Stimulated activated naive CD8-positive, alpha-beta T cell treated with anti-CD3 and anti-CD28 coated beads, Interleukin-15, Interleukin-2, amounts not matched to agents 100 ng/mL and 50 ng/mL, for 24 hours (primary cell): ENCODE results near the gene NPAS2.

Experiments
- H3K27ac Mint-ChIP-seq: one replicate; pipeline ENCODE4 v1.8.0; 2021; ENCODE audit warnings: mild to moderate bottlenecking, mixed read lengths
- H3K27me3 Mint-ChIP-seq: one replicate; pipeline ENCODE4 v1.8.0; 2021; ENCODE audit warnings: mixed read lengths
- H3K36me3 Mint-ChIP-seq: one replicate; pipeline ENCODE4 v1.8.0; 2021; ENCODE audit warnings: low read depth, mixed read lengths
- H3K4me1 Mint-ChIP-seq: one replicate; pipeline ENCODE4 v1.8.0; 2021; ENCODE audit warnings: low read depth, mixed read lengths
- H3K4me3 Mint-ChIP-seq: one replicate; pipeline ENCODE4 v1.8.0; 2021; ENCODE audit warnings: mild to moderate bottlenecking, mixed read lengths
- H3K9me3 Mint-ChIP-seq: one replicate; pipeline ENCODE4 v1.8.0; 2021; ENCODE audit warnings: mixed read lengths

NPAS2 gene, protein sequence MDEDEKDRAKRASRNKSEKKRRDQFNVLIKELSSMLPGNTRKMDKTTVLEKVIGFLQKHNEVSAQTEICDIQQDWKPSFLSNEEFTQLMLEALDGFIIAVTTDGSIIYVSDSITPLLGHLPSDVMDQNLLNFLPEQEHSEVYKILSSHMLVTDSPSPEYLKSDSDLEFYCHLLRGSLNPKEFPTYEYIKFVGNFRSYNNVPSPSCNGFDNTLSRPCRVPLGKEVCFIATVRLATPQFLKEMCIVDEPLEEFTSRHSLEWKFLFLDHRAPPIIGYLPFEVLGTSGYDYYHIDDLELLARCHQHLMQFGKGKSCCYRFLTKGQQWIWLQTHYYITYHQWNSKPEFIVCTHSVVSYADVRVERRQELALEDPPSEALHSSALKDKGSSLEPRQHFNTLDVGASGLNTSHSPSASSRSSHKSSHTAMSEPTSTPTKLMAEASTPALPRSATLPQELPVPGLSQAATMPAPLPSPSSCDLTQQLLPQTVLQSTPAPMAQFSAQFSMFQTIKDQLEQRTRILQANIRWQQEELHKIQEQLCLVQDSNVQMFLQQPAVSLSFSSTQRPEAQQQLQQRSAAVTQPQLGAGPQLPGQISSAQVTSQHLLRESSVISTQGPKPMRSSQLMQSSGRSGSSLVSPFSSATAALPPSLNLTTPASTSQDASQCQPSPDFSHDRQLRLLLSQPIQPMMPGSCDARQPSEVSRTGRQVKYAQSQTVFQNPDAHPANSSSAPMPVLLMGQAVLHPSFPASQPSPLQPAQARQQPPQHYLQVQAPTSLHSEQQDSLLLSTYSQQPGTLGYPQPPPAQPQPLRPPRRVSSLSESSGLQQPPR

DNA sequence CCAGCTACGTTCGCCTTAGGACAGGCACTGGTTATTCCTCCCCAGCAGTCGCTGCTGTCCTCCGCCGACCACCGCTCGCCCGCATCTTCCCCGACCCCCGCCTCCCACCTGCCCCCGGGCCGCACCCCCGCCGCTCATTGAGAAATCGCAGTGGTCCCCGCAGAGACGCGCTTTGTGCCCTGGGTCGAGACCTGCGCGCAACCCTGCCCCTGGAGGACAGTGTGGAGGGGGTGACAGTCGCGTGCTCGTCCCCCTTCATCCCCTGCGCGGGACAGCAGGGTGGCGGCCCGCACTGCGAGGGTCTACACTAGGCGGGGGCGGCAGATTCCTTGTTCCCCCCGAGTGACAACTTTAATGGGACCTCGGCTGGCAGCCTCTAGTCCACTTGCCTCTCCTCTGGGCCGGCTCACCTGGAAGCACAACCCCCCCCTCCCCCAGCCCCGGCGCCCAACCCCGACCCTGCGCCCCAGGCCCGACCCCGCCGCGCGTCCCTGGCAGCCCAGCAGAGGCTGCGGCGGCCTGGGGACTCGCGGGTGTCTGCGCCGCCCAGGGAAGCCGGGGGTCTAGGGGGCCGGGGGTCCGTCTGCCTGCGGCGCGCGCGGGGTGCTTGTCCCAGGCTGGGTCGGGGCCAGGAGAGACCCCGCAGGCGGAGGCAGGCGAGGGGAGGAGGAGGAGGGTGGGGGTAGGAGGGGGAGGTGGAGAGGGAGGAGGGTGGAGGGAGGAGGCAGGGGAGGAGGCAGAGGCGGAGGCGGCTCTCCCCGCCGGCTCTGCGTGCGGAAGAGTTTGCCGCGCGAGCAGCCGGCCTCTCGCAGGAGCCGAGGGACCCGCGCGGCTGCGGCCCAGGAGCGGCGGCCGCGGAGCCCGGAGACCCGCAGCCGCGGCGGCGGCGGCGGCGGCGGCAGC is at the start of gene NPAS2:
Gene NPAS2, plus strand, starts transcription at position 770 of the 903 bp plus-strand sequence. CDS start 84,616 bp downstream, outside the sequence.
- H3K4me1 Mint-ChIP-seq, result peaks cover 17% of the 10 kb centered on the region
- H3K36me3 Mint-ChIP-seq, result no peaks in the 10 kb centered on the region
- peak within 1 kb of the TSS; percentile 41 for H3K27ac Mint-ChIP-seq
- H3K4me3 Mint-ChIP-seq, result peak within 1 kb of the TSS; percentile 75
- no peaks in the 10 kb centered on the region for H3K9me3 Mint-ChIP-seq
- peaks cover 49% of the 10 kb centered on the region for H3K27me3 Mint-ChIP-seq

DNA sequence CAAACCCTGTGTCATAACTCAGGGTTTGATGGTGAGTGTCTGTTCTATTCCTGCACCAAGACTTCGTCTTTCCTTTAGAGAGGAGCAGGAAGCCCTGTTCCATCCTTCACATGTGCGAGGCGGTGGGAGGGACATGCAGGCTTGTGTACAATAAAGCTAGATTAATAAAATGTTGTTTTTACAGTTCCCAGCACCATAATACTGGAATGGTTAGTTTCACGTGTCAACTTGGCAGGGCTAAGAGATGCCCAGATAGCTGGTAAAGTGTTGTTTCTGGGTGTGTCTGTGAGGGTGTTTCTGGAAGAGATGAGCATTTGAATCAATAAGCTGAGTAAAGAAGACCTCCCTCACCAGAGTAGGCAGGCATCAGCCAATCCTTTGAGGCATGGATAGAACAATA is 48.8 kb upstream of the NPAS2 start:
- no peak overlapping the region for H3K4me3 Mint-ChIP-seq
- H3K9me3 Mint-ChIP-seq, result no peaks in the 10 kb centered on the region
- no peaks in the 10 kb centered on the region for H3K36me3 Mint-ChIP-seq
- peaks cover 4% of the 10 kb centered on the region for H3K27me3 Mint-ChIP-seq
- H3K4me1 Mint-ChIP-seq, result no peaks in the 10 kb centered on the region
- H3K27ac Mint-ChIP-seq, result no peak overlapping the region

DNA sequence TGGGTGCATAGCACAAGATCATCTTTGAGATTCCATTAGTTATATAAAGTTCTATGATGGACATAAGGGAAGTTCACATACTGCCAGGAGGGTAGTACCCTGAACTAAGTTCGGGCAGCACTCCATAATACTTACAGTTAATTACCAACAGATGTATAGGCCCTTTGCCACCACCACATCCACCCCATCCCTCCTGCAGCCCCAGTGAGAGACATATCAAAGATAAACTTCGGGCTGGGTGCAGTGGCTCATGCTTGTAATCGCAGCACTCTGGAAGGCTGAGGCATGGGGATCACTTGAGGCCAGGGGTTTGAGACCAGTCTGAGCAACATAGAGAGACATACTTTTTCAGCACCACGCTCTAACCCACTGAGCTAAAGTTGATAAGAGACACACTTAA is 46.4 kb upstream of the NPAS2 start:
- Mint-ChIP-seq H3K27me3 (peaks cover 4% of the 10 kb centered on the region), H3K4me3 (no peak overlapping the region), H3K4me1 (no peaks in the 10 kb centered on the region), H3K27ac (no peak overlapping the region), H3K36me3 (no peaks in the 10 kb centered on the region), H3K9me3 (no peaks in the 10 kb centered on the region)

- no peaks in the 10 kb centered on the region for H3K9me3 Mint-ChIP-seq
- H3K4me3 Mint-ChIP-seq, result no peak overlapping the region
- peaks cover 4% of the 10 kb centered on the region for H3K27me3 Mint-ChIP-seq
- no peaks in the 10 kb centered on the region for H3K36me3 Mint-ChIP-seq
- H3K4me1 Mint-ChIP-seq, result no peaks in the 10 kb centered on the region
- H3K27ac Mint-ChIP-seq, result no peak overlapping the region
Measured at GRCh38 chr2:100776445-100776844, 43.5 kb upstream of the NPAS2 start.

DNA sequence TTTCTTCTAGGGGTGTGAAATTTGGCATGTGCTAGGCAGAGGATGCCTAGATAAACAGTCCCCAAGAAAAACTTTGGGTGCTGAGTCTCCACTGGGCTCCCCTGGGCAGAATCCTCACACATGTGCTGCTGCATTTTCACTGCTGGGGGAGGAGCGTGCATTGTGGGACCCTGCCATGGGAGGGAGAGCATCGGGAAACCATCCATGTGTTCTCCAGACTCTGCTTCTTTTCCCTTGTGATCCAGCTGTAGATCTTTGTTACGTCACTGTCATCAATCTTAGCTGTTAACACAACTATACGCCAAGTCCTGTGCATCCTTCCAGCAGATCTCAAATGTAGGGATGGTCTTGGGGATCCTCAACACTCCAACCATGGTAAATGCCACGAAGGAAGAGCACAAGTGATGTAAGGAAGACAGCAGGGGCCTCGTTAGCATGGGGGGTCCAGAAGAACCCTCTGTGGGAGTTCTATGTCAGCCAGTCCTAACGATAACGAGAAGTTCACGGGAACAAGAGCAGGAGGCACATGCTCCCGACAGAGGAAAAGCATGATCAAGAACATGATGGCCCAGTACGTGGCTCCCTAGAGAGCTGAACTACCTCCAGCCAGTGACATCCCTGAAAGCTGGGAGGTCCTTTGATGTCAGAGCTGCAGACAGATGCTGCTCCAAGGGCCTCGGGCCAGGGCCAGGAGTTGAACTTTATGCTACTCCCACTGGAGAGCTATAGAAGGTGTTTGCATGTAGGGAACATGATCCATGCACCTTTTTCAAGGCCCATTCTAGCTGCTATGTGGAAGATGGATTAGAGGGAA is 41.1 kb upstream of the NPAS2 start:
- H3K4me3 Mint-ChIP-seq, result no peak overlapping the region
- H3K4me1 Mint-ChIP-seq, result no peaks in the 10 kb centered on the region
- no peaks in the 10 kb centered on the region for H3K9me3 Mint-ChIP-seq
- H3K36me3 Mint-ChIP-seq, result no peaks in the 10 kb centered on the region
- H3K27ac Mint-ChIP-seq, result no peak overlapping the region
- H3K27me3 Mint-ChIP-seq, result no peaks in the 10 kb centered on the region

- H3K4me1 Mint-ChIP-seq, result no peaks in the 10 kb centered on the region
- no peak overlapping the region for H3K27ac Mint-ChIP-seq
- no peaks in the 10 kb centered on the region for H3K36me3 Mint-ChIP-seq
- no peak overlapping the region for H3K4me3 Mint-ChIP-seq
- no peaks in the 10 kb centered on the region for H3K9me3 Mint-ChIP-seq
- H3K27me3 Mint-ChIP-seq, result no peaks in the 10 kb centered on the region
Measured at GRCh38 chr2:100779908-100780202, 40.1 kb upstream of the NPAS2 start.

DNA sequence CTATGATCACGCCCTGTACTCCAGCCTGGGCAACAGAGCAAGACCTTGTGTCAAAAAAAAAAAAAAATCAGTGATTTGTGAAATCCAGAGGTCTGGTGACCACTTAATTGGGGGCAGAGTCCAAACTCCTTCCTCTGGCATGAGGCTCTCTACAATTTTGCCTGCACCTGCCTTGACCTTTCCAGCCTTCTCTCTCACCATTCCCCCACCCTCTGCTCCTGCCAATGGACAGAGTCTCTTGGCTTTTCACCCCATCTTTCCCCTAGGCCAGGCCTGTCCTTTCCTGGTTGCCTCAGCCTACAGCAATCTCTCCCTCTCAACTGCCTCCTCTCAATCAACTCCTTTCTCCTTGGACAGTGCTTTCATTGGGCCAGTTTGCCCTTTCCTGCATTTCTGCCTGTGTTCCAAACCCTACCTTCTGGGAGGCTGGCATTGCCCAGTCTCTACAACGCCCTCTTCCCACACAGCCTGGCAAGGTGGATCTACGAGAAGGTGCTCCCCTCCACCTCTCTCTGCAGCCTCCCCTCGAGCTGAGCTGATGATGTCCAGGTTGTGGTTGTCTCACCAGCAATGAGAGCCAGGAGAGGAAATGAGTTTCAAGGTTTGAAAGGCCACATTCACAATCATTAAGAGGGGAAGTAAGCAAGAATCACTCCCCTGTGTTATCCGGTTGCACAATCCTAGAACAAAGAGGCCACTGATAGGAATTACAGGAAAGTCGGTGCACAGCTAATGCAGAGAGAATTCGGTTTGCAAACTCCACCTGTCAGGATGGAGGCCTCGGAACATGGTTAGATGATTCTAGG is 39.5 kb upstream of the NPAS2 start:
- Mint-ChIP-seq H3K9me3 (no peaks in the 10 kb centered on the region), H3K27ac (no peak overlapping the region), H3K36me3 (no peaks in the 10 kb centered on the region), H3K4me1 (no peaks in the 10 kb centered on the region), H3K27me3 (no peaks in the 10 kb centered on the region), H3K4me3 (no peak overlapping the region)

GRCh38 chr2:100781009-100781325 is 39.0 kb upstream of the NPAS2 start:
- H3K36me3 Mint-ChIP-seq, result no peaks in the 10 kb centered on the region
- H3K4me1 Mint-ChIP-seq, result no peaks in the 10 kb centered on the region
- H3K4me3 Mint-ChIP-seq, result no peak overlapping the region
- H3K9me3 Mint-ChIP-seq, result no peaks in the 10 kb centered on the region
- H3K27ac Mint-ChIP-seq, result no peak overlapping the region
- H3K27me3 Mint-ChIP-seq, result no peaks in the 10 kb centered on the region

- Mint-ChIP-seq H3K36me3 (no peaks in the 10 kb centered on the region), H3K9me3 (no peaks in the 10 kb centered on the region), H3K4me3 (no peak overlapping the region), H3K27ac (no peak overlapping the region), H3K27me3 (no peaks in the 10 kb centered on the region), H3K4me1 (no peaks in the 10 kb centered on the region)
Measured at GRCh38 chr2:100781523-100782379, 38.2 kb upstream of the NPAS2 start.

DNA sequence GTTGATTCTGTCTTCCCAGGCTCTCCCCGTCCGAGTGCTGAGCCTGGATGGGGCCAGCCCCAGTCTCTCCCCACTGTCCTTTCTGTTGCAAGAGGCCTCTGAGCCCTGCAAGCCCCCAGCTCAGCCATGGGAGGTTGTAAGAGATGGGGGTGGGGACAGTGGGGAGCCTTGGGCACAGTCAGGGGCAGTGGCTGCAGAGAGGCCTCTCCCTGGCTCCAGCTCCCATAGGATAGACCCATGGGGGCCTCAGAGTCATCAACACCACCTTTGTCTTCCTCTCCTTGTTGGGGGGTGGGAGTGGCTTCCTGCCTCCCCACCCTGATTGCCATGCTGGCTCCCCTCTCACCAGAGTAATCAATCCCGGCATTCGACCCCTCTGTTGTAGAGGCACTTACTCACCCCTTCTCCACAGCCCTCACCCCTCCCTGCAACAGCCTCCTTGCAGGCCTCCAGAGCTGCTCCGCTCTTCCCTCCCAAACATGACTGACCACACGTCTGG is 37.5 kb upstream of the NPAS2 start:
- H3K36me3 Mint-ChIP-seq, result no peaks in the 10 kb centered on the region
- no peak overlapping the region for H3K27ac Mint-ChIP-seq
- H3K9me3 Mint-ChIP-seq, result no peaks in the 10 kb centered on the region
- no peaks in the 10 kb centered on the region for H3K27me3 Mint-ChIP-seq
- no peak overlapping the region for H3K4me3 Mint-ChIP-seq
- H3K4me1 Mint-ChIP-seq, result no peaks in the 10 kb centered on the region

DNA sequence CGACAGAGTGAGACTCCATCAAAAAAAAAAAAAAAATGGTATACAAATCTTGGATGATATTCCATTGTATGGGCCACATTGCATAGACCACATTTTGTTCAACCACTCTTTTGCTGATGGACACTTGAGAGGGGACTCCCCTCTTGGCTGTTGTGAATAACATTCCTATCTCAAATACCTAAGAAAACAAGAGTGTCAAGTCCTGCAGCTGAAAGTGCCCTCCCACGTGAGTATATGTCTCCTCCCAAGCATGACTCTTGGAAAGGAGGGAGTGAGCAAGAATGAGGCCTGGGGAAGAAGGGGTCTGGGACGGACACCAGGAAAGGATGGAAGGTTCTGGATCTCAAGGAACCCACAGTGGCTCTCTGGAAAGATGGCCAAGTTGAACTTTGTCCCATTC is 36.0 kb upstream of the NPAS2 start:
- H3K27me3 Mint-ChIP-seq, result no peaks in the 10 kb centered on the region
- no peak overlapping the region for H3K27ac Mint-ChIP-seq
- H3K4me1 Mint-ChIP-seq, result no peaks in the 10 kb centered on the region
- H3K4me3 Mint-ChIP-seq, result no peak overlapping the region
- H3K36me3 Mint-ChIP-seq, result no peaks in the 10 kb centered on the region
- H3K9me3 Mint-ChIP-seq, result no peaks in the 10 kb centered on the region

DNA sequence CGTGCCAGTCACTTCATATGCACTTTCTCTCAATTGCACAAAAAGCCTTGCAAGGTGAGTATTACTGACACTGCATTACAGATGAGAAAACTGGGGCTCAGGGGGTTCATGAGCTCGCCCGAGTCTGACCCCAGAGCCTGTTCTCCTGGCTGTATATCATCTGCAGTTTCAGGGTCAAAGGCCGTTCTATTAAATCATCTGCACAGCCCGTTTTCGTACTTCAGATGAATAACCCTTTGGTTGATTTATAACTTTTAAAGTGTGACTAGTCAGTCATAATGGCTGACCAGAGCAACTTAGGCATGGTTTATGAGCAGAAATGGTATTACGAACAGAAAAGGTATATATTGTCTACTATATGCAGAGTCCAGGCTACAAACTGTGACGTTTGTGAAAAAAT is 35.3 kb upstream of the NPAS2 start:
- H3K27me3 Mint-ChIP-seq, result no peaks in the 10 kb centered on the region

More for the DNA sequence above, 35.3 kb upstream of the NPAS2 start:
- Mint-ChIP-seq H3K9me3 (no peaks in the 10 kb centered on the region), H3K36me3 (no peaks in the 10 kb centered on the region), H3K4me3 (no peak overlapping the region), H3K27ac (no peak overlapping the region), H3K4me1 (no peaks in the 10 kb centered on the region)
